Astrocyte (in vitro differentiated cells and primary cell): Measurements from ENCODE around the gene GTF2IRD1.

ENCODE experiments used
- CTCF ChIP-seq: IDR thresholded peaks from 2 replicates; pipeline ENCODE4 v1.5.1; 2011; ENCODE audit warnings: low read depth, mild to moderate bottlenecking, inconsistent platforms, low read length, moderate library complexity; ENCODE audit not compliant: insufficient read depth
- EZH2 ChIP-seq: IDR thresholded peaks from 2 replicates; pipeline ENCODE4 v1.6.1; 2012; ENCODE audit warnings: mild to moderate bottlenecking, low read length, inconsistent platforms; ENCODE audit not compliant: insufficient read depth

GRCh38 chr7:74585844-74586243, 132.1 kb downstream of the GTF2IRD1 start:
- TF ChIP-seq CTCF: no peak
- TF ChIP-seq EZH2: no peak
